Brain microvascular endothelial cell (primary cell): ENCODE data around the gene DPEP1.
"Not testable (repeated sequence)": the region's sequence is repeated elsewhere in the genome, so short reads cannot be mapped to it uniquely, and the experiment has no call there.

Source experiments
- DNase-seq: peaks from one replicate; pipeline ENCODE4 v3.0.0-alpha.2; 2020
- H3K27ac ChIP-seq: fragments of 250-450 bp; sonication (Bioruptor Pico); 2 replicates; pipeline ENCODE4 v1.5.1; 2020; ENCODE audit warnings: mild to moderate bottlenecking, moderate library complexity
- H3K27me3 ChIP-seq: fragments of 250-450 bp; sonication (Bioruptor Pico); replicated peaks from 2 replicates; pipeline ENCODE4 v1.5.1; 2020; ENCODE audit warnings: mild to moderate bottlenecking
- H3K36me3 ChIP-seq: fragments of 250-450 bp; sonication (Bioruptor Pico); replicated peaks from 2 replicates; pipeline ENCODE4 v1.5.1; 2020; ENCODE audit warnings: mild to moderate bottlenecking
- H3K4me3 ChIP-seq: 2 replicates; pipeline ENCODE4 v1.5.1; 2011; ENCODE audit warnings: low read depth, mild to moderate bottlenecking, control low read depth, low read length, moderate library complexity
- in situ Hi-C: cut with HindIII; loops from 2 replicates; pipeline ENCODE4 v1.10.0; 2017; ENCODE audit warnings: low sequenced_read_pairs, low pct_ligation_motif_present
- TF ChIP-seq, protein P1 (sequence below): IDR thresholded peaks from 2 replicates; pipeline ENCODE4 v1.5.1; 2011; ENCODE audit warnings: low read depth, mild to moderate bottlenecking, moderate library complexity, low read length, control low read depth, inconsistent platforms; ENCODE audit errors: missing control alignments

Gene DPEP1

GRCh38 chr16:89569506-89570341, 43.7 kb upstream of the DPEP1 start:
- in situ Hi-C loops, result no loop called here
- DNase-seq, result no peak

GRCh38 chr16:89570342-89570923, 43.0 kb upstream of the DPEP1 start:
- in situ Hi-C loops, result no loop called here
- no peaks in the 10 kb centered on the region for H3K36me3 ChIP-seq
- no peak for DNase-seq
- no peaks in the 10 kb centered on the region for H3K27me3 ChIP-seq
- H3K27ac ChIP-seq, result no peak overlapping the region
- TF ChIP-seq, protein P1, sequence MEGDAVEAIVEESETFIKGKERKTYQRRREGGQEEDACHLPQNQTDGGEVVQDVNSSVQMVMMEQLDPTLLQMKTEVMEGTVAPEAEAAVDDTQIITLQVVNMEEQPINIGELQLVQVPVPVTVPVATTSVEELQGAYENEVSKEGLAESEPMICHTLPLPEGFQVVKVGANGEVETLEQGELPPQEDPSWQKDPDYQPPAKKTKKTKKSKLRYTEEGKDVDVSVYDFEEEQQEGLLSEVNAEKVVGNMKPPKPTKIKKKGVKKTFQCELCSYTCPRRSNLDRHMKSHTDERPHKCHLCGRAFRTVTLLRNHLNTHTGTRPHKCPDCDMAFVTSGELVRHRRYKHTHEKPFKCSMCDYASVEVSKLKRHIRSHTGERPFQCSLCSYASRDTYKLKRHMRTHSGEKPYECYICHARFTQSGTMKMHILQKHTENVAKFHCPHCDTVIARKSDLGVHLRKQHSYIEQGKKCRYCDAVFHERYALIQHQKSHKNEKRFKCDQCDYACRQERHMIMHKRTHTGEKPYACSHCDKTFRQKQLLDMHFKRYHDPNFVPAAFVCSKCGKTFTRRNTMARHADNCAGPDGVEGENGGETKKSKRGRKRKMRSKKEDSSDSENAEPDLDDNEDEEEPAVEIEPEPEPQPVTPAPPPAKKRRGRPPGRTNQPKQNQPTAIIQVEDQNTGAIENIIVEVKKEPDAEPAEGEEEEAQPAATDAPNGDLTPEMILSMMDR, result no peak
- H3K4me3 ChIP-seq, result no peak overlapping the region

More at GRCh38 chr16:89569506-89570341, 43.7 kb upstream of the DPEP1 start:
- Histone ChIP-seq H3K36me3 (peaks cover 3% of the 10 kb centered on the region), H3K27me3 (no peaks in the 10 kb centered on the region), H3K27ac (no peak overlapping the region), H3K4me3 (no peak overlapping the region)
- TF ChIP-seq, protein P1, result no peak

DNA sequence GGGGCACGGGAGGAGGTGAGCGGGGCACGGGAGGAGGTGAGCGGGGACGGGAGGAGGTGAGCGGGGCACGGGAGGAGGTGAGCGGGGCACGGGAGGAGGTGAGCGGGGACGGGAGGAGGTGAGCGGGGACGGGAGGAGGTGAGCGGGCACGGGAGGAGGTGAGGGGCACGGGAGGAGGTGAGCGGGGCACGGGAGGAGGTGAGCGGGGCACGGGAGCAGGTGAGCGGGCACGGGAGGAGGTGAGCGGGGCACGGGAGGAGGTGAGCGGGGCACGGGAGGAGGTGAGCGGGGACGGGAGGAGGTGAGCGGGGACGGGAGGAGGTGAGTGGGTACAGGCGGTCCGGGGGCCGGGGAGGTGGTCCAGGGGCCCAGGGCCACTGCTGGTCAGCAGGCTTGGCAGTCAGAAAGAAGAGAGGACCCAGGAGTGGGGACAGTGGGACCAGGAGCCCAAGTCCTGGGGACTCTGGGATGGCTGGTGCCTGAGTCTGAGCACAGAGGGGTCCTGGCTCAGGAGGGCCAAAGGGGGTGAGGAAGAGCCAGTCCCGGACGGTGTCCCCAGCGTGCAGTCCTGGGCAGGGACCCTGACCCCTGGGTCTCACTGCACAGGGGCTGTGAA, 42.4 kb upstream of the DPEP1 start:
- in situ Hi-C loops, H3K27me3 ChIP-seq, H3K27ac ChIP-seq, H3K4me3 ChIP-seq, H3K36me3 ChIP-seq, DNase-seq: not testable (repeated sequence)

DNA sequence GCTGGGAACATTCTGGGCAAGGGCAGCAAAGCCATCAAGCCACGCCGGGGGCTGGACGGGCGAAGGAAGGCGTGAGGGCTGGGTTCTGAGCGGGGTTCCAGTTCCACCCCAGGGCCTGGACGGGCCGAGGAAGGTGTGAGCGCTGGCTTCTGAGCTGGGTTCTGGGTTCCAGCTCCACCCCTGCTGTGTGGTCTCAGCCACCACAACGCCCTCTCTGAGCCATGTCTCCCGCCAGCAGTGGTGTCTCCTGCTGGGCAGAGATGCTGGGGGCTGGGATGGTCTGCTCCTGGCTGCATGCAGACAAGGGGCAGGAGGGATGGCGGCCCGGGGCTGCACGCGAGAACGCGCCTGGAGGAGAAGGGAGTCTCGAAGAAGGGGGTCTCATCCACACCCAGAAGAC, 41.8 kb upstream of the DPEP1 start:
- H3K27me3 ChIP-seq, result no peaks in the 10 kb centered on the region
- no peak overlapping the region for H3K27ac ChIP-seq
- H3K4me3 ChIP-seq, result no peak overlapping the region
- no peaks in the 10 kb centered on the region for H3K36me3 ChIP-seq
- in situ Hi-C loops, result no loop called here
- no peak for DNase-seq
- TF ChIP-seq, protein P1, result no peak

DNA sequence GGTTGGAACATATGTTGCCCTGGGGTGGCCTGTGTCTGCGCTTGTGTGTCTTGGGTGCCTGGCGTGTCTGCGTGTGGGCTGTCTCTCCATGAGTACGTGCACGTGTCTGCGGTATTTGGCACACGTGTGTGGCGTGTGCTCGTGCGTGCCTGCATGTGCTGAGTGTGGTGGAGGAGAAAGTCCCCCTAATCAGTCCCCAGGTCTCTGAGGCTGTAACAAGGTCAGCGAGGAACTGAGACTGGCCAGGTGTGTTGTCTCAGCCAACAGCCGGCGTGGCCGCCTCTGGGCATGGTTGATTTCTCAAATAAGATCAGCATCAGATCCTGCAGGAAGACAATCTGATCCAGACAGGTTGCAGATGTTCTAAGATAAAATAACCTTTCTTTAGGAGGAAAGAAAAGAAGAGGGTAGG, 41.4 kb upstream of the DPEP1 start:
- Histone ChIP-seq H3K27me3 (no peaks in the 10 kb centered on the region), H3K27ac (no peak overlapping the region), H3K36me3 (no peaks in the 10 kb centered on the region), H3K4me3 (no peak overlapping the region)
- TF ChIP-seq, protein P1, result no peak
- in situ Hi-C loops, result no loop called here
- DNase-seq, result no peak

- Histone ChIP-seq H3K36me3 (no peaks in the 10 kb centered on the region), H3K27me3 (no peaks in the 10 kb centered on the region), H3K27ac (no peak overlapping the region), H3K4me3 (no peak overlapping the region)
- no peak for DNase-seq
- TF ChIP-seq, protein P1, result no peak
- in situ Hi-C loops, result no loop called here
Observed at GRCh38 chr16:89572485-89573205, 40.8 kb upstream of the DPEP1 start.
